IMR-90 (cell line): ENCODE data around the gene NFATC3. TPM values are rescaled to one million over a fixed set of nuclear protein-coding genes. Genes with fewer than 3 reads are reported as not detected.

ENCODE experiments used
- ATAC-seq: fragments of 200-7000 bp; cut with Tn5 transposase; 2 replicates; pipeline ENCODE4 v1.9.1; 2020; ENCODE audit warnings: low read depth, mild to moderate bottlenecking, moderate library complexity
- BruUV-seq: library from RNA; stranded (reverse); fragments of 400-500 nt; replicated peaks from 2 replicates; lab custom pipeline; 2021; lab: Mats Ljungman, UMichigan
- CTCF ChIA-PET: fragments of 300-600 bp; formaldehyde crosslinking; extraction: SDS; loops from one replicate; lab custom pipeline; 2021; ENCODE audit warnings: antibody characterized with exemption; lab: Yijun Ruan, JAX
- POLR2A ChIA-PET: fragments of 300-600 bp; sonication (Branson Sonifier 250); formaldehyde crosslinking; loops from one replicate; lab custom pipeline; 2022; ENCODE audit warnings: antibody characterized with exemption; ENCODE audit not compliant: unreplicated experiment; lab: Charles Lee
- DNase-seq: peaks from one replicate; pipeline ENCODE4 v3.0.0; 2013
- H2AFZ ChIP-seq: replicated peaks from 2 replicates; pipeline ENCODE3; 2013; ENCODE audit warnings: low read length, mild to moderate bottlenecking; ENCODE audit not compliant: poor library complexity
- H2AK5ac ChIP-seq: 2 replicates; pipeline ENCODE4 v1.6.1; 2013; ENCODE audit warnings: low read depth, low read length, inconsistent platforms
- H2AK9ac ChIP-seq: replicated peaks from 2 replicates; pipeline ENCODE3; 2013; ENCODE audit warnings: mild to moderate bottlenecking, low read depth, low read length, moderate library complexity; ENCODE audit not compliant: poor library complexity
- H2BK120ac ChIP-seq: 2 replicates; pipeline ENCODE4 v1.6.1; 2013; ENCODE audit warnings: low read depth, low read length, inconsistent platforms
- H2BK15ac ChIP-seq: 3 replicates; pipeline ENCODE4 v1.6.1; 2013; ENCODE audit warnings: low read depth, low read length, inconsistent platforms
- H2BK20ac ChIP-seq: 2 replicates; pipeline ENCODE4 v1.6.1; 2013; ENCODE audit warnings: low read depth, mild to moderate bottlenecking, inconsistent platforms, low read length, moderate library complexity
- H2BK5ac ChIP-seq: 2 replicates; pipeline ENCODE4 v1.6.1; 2013; ENCODE audit warnings: mild to moderate bottlenecking, low read depth, low read length, inconsistent platforms; ENCODE audit not compliant: poor library complexity, severe bottlenecking
- H3K14ac ChIP-seq: replicated peaks from 2 replicates; pipeline ENCODE4 v1.6.1; 2013; ENCODE audit warnings: low read depth, low read length, inconsistent platforms
- H3K18ac ChIP-seq: 2 replicates; pipeline ENCODE4 v1.6.1; 2013; ENCODE audit warnings: low read depth, low read length, control low read depth
- H3K23ac ChIP-seq: 2 replicates; pipeline ENCODE4 v1.6.1; 2013; ENCODE audit warnings: low read depth, low read length, inconsistent platforms
- H3K27ac ChIP-seq: 2 replicates; pipeline ENCODE4 v1.5.1; 2013; ENCODE audit warnings: mild to moderate bottlenecking, control low read depth, low read length; ENCODE audit not compliant: insufficient read depth
- H3K27me3 ChIP-seq: 2 replicates; pipeline ENCODE4 v1.6.1; 2013; ENCODE audit warnings: low read length; ENCODE audit not compliant: control insufficient read depth, insufficient read depth
- H3K36me3 ChIP-seq: 2 replicates; pipeline ENCODE4 v1.6.1; 2013; ENCODE audit warnings: low read length, mixed read lengths; ENCODE audit not compliant: control insufficient read depth, insufficient read depth
- H3K4ac ChIP-seq: 2 replicates; pipeline ENCODE4 v1.6.1; 2013; ENCODE audit warnings: low read depth, low read length, inconsistent platforms
- H3K4me1 ChIP-seq: 2 replicates; pipeline ENCODE4 v1.6.1; 2013; ENCODE audit warnings: low read length, mixed read lengths; ENCODE audit not compliant: control insufficient read depth, insufficient read depth
- H3K4me2 ChIP-seq: 2 replicates; pipeline ENCODE4 v1.6.1; 2013; ENCODE audit warnings: low read depth, mild to moderate bottlenecking, control low read depth, low read length, moderate library complexity
- H3K4me3 ChIP-seq: 2 replicates; pipeline ENCODE4 v1.5.1; 2013; ENCODE audit warnings: low read depth, mild to moderate bottlenecking, control low read depth, low read length, moderate library complexity; ENCODE audit not compliant: insufficient read depth
- H3K56ac ChIP-seq: 2 replicates; pipeline ENCODE4 v1.6.1; 2013; ENCODE audit warnings: low read length, inconsistent platforms; ENCODE audit not compliant: insufficient read depth; ENCODE audit errors: extremely low read depth
- H3K79me1 ChIP-seq, 2 experiments: 2 replicates each; pipeline ENCODE4 v1.6.1; 2013; ENCODE audit warnings: low read length in 2 of 2, inconsistent platforms in 1 of 2, low read depth in 1 of 2
- H3K9ac ChIP-seq: 2 replicates; pipeline ENCODE4 v1.6.1; 2013; ENCODE audit warnings: low read depth, low read length, control low read depth
- H3K9me1 ChIP-seq: 2 replicates; pipeline ENCODE4 v1.6.1; 2013; ENCODE audit warnings: low read length, inconsistent platforms; ENCODE audit not compliant: insufficient read depth
- H3K9me3 ChIP-seq: 2 replicates; pipeline ENCODE4 v1.6.1; 2013; ENCODE audit warnings: low read length; ENCODE audit not compliant: control insufficient read depth, insufficient read depth
- H4K20me1 ChIP-seq: 2 replicates; pipeline ENCODE4 v1.6.1; 2013; ENCODE audit warnings: low read length, inconsistent platforms; ENCODE audit not compliant: insufficient read depth
- H4K5ac ChIP-seq: 2 replicates; pipeline ENCODE4 v1.6.1; 2013; ENCODE audit warnings: mild to moderate bottlenecking, low read depth, low read length, control low read depth
- H4K8ac ChIP-seq, 2 experiments: 2 replicates each; pipeline ENCODE4 v1.6.1; 2013; ENCODE audit warnings: low read depth in 2 of 2, low read length in 2 of 2, control low read depth in 1 of 2, inconsistent platforms in 1 of 2
- H4K91ac ChIP-seq: 2 replicates; pipeline ENCODE4 v1.6.1; 2013; ENCODE audit warnings: low read depth, low read length, inconsistent platforms; ENCODE audit not compliant: insufficient read depth
- CEBPB ChIP-seq: IDR thresholded peaks from 2 replicates; pipeline ENCODE4 v1.6.1; 2012; ENCODE audit warnings: low read depth, low read length, improper control_type of control experiment
- MAZ ChIP-seq: IDR thresholded peaks from 2 replicates; pipeline ENCODE4 v1.6.1; 2012; ENCODE audit warnings: low read depth, mild to moderate bottlenecking, low read length, improper control_type of control experiment, moderate library complexity, borderline replicate concordance
- MXI1 ChIP-seq: IDR thresholded peaks from 2 replicates; pipeline ENCODE4 v1.6.1; 2012; ENCODE audit warnings: low read depth, mild to moderate bottlenecking, low read length, moderate library complexity, borderline replicate concordance
- NFE2L2 ChIP-seq: fragments of 150-350 bp; IDR thresholded peaks from 2 replicates; pipeline ENCODE4 v1.6.1; 2016; ENCODE audit warnings: low read depth, mild to moderate bottlenecking, low read length
- POLR2A ChIP-seq: IDR thresholded peaks from 2 replicates; pipeline ENCODE4 v1.6.1; 2012; ENCODE audit warnings: mild to moderate bottlenecking, low read depth, low read length
- RCOR1 ChIP-seq: IDR thresholded peaks from 2 replicates; pipeline ENCODE4 v1.6.1; 2012; ENCODE audit warnings: mild to moderate bottlenecking, low read length, improper control_type of control experiment; ENCODE audit not compliant: insufficient replicate concordance
- RFX5 ChIP-seq: IDR thresholded peaks from 2 replicates; pipeline ENCODE4 v1.8.0; 2012; ENCODE audit warnings: low read depth, mild to moderate bottlenecking, low read length, moderate library complexity
- WGBS, 2 experiments: methylation state at CpG; one replicate each; pipeline versions ENCODE4 v1.1.5 to v1.1.7; 2013; ENCODE audit warnings: missing lambda C conversion rate in 2 of 2; ENCODE audit not compliant: insufficient read length in 1 of 2; ENCODE audit errors: extremely low coverage in 2 of 2; 5-methylcytosine and 5-hydroxymethylcytosine counted together
- dilution Hi-C: fragments of 300-500 bp; cut with HindIII; formaldehyde crosslinking; loops from one replicate; pipeline ENCODE4 v1.14.3; 2018; ENCODE audit warnings: low sequenced_read_pairs; ENCODE audit not compliant: unreplicated experiment
- in situ Hi-C: fragments of 300-500 bp; cut with MboI; formaldehyde crosslinking; loops from 3 replicates; pipeline ENCODE4 v1.14.3; 2019; ENCODE audit warnings: low sequenced_read_pairs, inconsistent platforms, mixed read lengths
- intact Hi-C: fragments of 100-400 bp; cut with micrococcal nuclease; formaldehyde crosslinking; loops from 2 replicates; pipeline ENCODE4 v1.10.0; 2022
- polyA plus RNA-seq, 3 experiments: library from polyadenylated mRNA; depleted of rRNA; stranded (reverse); fragments of >200 nt; gene quantifications; 2 replicates each; pipeline ENCODE4 v1.2.3, GENCODE V29; 2012; ENCODE audit warnings: low replicate concordance in 1 of 3
- total RNA-seq: library from RNA; depleted of rRNA; stranded (reverse); fragments of >200 nt; gene quantifications from 2 replicates; pipeline ENCODE4 v1.2.3, GENCODE V29; 2012

Gene NFATC3
- total and polyA plus RNA-seq, 2 of the 4 experiments (the other 2 are of a cell fraction): 6.3 to 21.5 TPM

GRCh38 chr16:68233835-68234187, 148.6 kb downstream of the NFATC3 start:
- no peak overlapping the region for H3K23ac ChIP-seq
- peaks cover 2 to 13% of the 10 kb centered on the region in 2 experiments; a peak in 2 of 4 replicates for H3K79me1 ChIP-seq
- H2BK5ac ChIP-seq: no peak overlapping the region
- BruUV-seq: no TSS peak
- no peak overlapping the region for H3K4ac ChIP-seq
- H3K4me2 ChIP-seq: no peak overlapping the region
- H2BK120ac ChIP-seq: no peak overlapping the region
- no peak overlapping the region for H4K8ac ChIP-seq
- peaks cover 8% of the 10 kb centered on the region for H3K9me1 ChIP-seq
- no peak overlapping the region for H4K5ac ChIP-seq
- H3K4me1 ChIP-seq: peaks cover 10% of the 10 kb centered on the region
- H3K9me3 ChIP-seq: no peaks in the 10 kb centered on the region
- dilution Hi-C loops (no loop called here), intact Hi-C loops (no loop called here), in situ Hi-C loops (no loop called here)
- 0 out of 2 replicates have a peak, but pooled peaks cover 3% of the 10 kb centered on the region for H4K20me1 ChIP-seq
- no peak overlapping the region for H3K4me3 ChIP-seq
- H2BK20ac ChIP-seq: no peak overlapping the region
- POLR2A ChIA-PET: no interaction called here
- H2AFZ ChIP-seq: no peak overlapping the region
- H3K9ac ChIP-seq: no peak overlapping the region
- H3K56ac ChIP-seq: no peak overlapping the region
- no peak overlapping the region for H2BK15ac ChIP-seq
- ATAC-seq (no peak), DNase-seq (no peak)
- peak overlapping the region; percentile 79 for H2AK9ac ChIP-seq
- TF ChIP-seq RFX5 (no peak), NFE2L2 (no peak), CEBPB (peak; percentile 30; the same call in 1 of the 2 replicates), POLR2A (no peak), RCOR1 (no peak), MAZ (no peak), MXI1 (no peak)
- CTCF ChIA-PET: no interaction called here
- no peaks in the 10 kb centered on the region for H3K27me3 ChIP-seq
- no peak overlapping the region for H3K14ac ChIP-seq
- no CpG with 5 or more reads among the region's 8 CpGs for WGBS, 2 experiments
- no peak overlapping the region for H2AK5ac ChIP-seq
- H3K36me3 ChIP-seq: peaks cover 2% of the 10 kb centered on the region; the same call in 1 of the 2 replicates
- H3K18ac ChIP-seq: no peak overlapping the region
- no peak overlapping the region for H3K27ac ChIP-seq
- no peak overlapping the region for H4K91ac ChIP-seq
